Ascending aorta (tissue), 2 donors: ENCODE measurements around the gene HSPH1. TPM values are rescaled to one million over a fixed set of nuclear protein-coding genes. Genes with fewer than 3 reads are reported as not detected.

Experiments used
- DNase-seq, 2 donors: peaks; one replicate each; pipeline ENCODE4 v3.0.0-alpha.2; 2019; ENCODE audit warnings: low spot score in 2 of 2
- H3K27ac ChIP-seq, 2 donors: fragments of 200-600 bp; sonication (generic); one replicate each; pipeline ENCODE4 v1.5.1; 2016 to 2017; ENCODE audit warnings: mild to moderate bottlenecking in 1 of 2
- H3K27me3 ChIP-seq: fragments of 200-600 bp; sonication (generic); one replicate; pipeline ENCODE4 v1.5.1; 2017
- H3K36me3 ChIP-seq, 2 donors: fragments of 200-600 bp; sonication (generic); one replicate each; pipeline ENCODE4 v1.5.1; 2016
- H3K4me1 ChIP-seq, 2 donors: fragments of 200-600 bp; sonication (generic); one replicate each; pipeline ENCODE4 v1.5.1; 2016 to 2017; ENCODE audit warnings: mild to moderate bottlenecking in 1 of 2
- H3K4me3 ChIP-seq, 2 donors: fragments of 200-600 bp; sonication (generic); one replicate each; pipeline ENCODE4 v1.5.1; 2016 to 2017; ENCODE audit warnings: mild to moderate bottlenecking in 1 of 2
- H3K9me3 ChIP-seq, 2 donors: fragments of 200-600 bp; sonication (generic); one replicate each; pipeline ENCODE4 v1.5.1; 2016
- CTCF ChIP-seq, 3 experiments: fragments of 200-600 bp in 2 of 3; fragments of 450-650 bp in 1 of 3; sonication (generic) in 2 of 3; IDR thresholded peaks; one replicate each; pipeline ENCODE4 v1.5.1; 2016 to 2019; ENCODE audit warnings: antibody characterized with exemption in 3 of 3, mild to moderate bottlenecking in 1 of 3, moderate library complexity in 1 of 3
- intact Hi-C: fragments of 100-400 bp; cut with DNase I; formaldehyde crosslinking; loops from one replicate; pipeline ENCODE4 v1.15.1; 2023
- total RNA-seq: library from RNA; depleted of rRNA; stranded (reverse); fragments of >200 nt; gene quantifications from one replicate; pipeline ENCODE4 v1.1.0, GENCODE V29; 2016

Gene HSPH1
- total RNA-seq, 1 donor from 2014 or later: 20.6 TPM

GRCh38 chr13:31204592-31204991, 42.9 kb upstream of the HSPH1 start:
- intact Hi-C loops: loop anchor here (10.0 kb wide), 1 partner anchor 540 kb away; no protein-coding TSS in a partner anchor
- no peaks in the 10 kb centered on the region for H3K27me3 ChIP-seq
- no peak overlapping the region for H3K4me3 ChIP-seq
- H3K27ac ChIP-seq: no peak overlapping the region
- peaks cover 5 to 14% of the 10 kb centered on the region in 2 donors for H3K4me1 ChIP-seq
- no peaks in the 10 kb centered on the region for H3K36me3 ChIP-seq
- no peaks in the 10 kb centered on the region for H3K9me3 ChIP-seq
- no peak for TF ChIP-seq CTCF (IDR thresholded peaks at IDR 0.05)
- no peak for DNase-seq

- TF ChIP-seq CTCF (IDR thresholded peaks at IDR 0.05): no peak
- Histone ChIP-seq H3K9me3 (no peaks in the 10 kb centered on the region), H3K27ac (peak overlapping the region; percentile 88 to 100), H3K36me3 (no peaks in the 10 kb centered on the region), H3K4me1 (peaks cover 5 to 15% of the 10 kb centered on the region in 2 donors), H3K27me3 (no peaks in the 10 kb centered on the region), H3K4me3 (peak overlapping the region; percentile 88 to 97)
- intact Hi-C loops: loop anchor here (10.0 kb wide), 1 partner anchor 543 kb away; no protein-coding TSS in a partner anchor
- no peak for DNase-seq
Observed at GRCh38 chr13:31201341-31202031, 39.8 kb upstream of the HSPH1 start.

GRCh38 chr13:31200637-31200971, 38.9 kb upstream of the HSPH1 start:
- no peaks in the 10 kb centered on the region for H3K36me3 ChIP-seq
- intact Hi-C loops: loop anchor here (1.0 to 10.0 kb wide), 2 partner anchors 38 to 544 kb away; no protein-coding TSS in a partner anchor
- H3K27ac ChIP-seq: peak overlapping the region; percentile 88 to 100
- peak in 1 of 2 donors; percentile 74 for DNase-seq
- no peak for TF ChIP-seq CTCF (IDR thresholded peaks at IDR 0.05)
- no peaks in the 10 kb centered on the region for H3K27me3 ChIP-seq
- H3K9me3 ChIP-seq: no peaks in the 10 kb centered on the region
- peaks cover 5 to 15% of the 10 kb centered on the region in 2 donors for H3K4me1 ChIP-seq
- H3K4me3 ChIP-seq: peak overlapping the region; percentile 88 to 97

GRCh38 chr13:31199849-31200636, 38.3 kb upstream of the HSPH1 start, which contains the start of gene B3GLCT:
Gene B3GLCT, plus strand, starts transcription at chr13:31199975. Its CDS starts 110 bp downstream, at chr13:31200085.
- peak within 1 kb of the TSS; percentile 88 to 97 for H3K4me3 ChIP-seq
- no peaks in the 10 kb centered on the region for H3K36me3 ChIP-seq
- H3K4me1 ChIP-seq: peaks cover 5 to 15% of the 10 kb centered on the region in 2 donors
- H3K27ac ChIP-seq: peak within 1 kb of the TSS; percentile 88 to 100
- intact Hi-C loops: loop anchor here (1.0 to 10.0 kb wide), 3 partner anchors 38 to 545 kb away; no protein-coding TSS in a partner anchor
- peak in 1 of 2 donors; percentile 88 for DNase-seq
- no peaks in the 10 kb centered on the region for H3K9me3 ChIP-seq
- TF ChIP-seq CTCF (IDR thresholded peaks at IDR 0.05): peak; percentile 58 to 96 (median 77)
- no peaks in the 10 kb centered on the region for H3K27me3 ChIP-seq

- peaks cover 5 to 15% of the 10 kb centered on the region in 2 donors for H3K4me1 ChIP-seq
- peak overlapping the region; percentile 88 to 100 for H3K27ac ChIP-seq
- TF ChIP-seq CTCF (IDR thresholded peaks at IDR 0.05): no peak
- intact Hi-C loops: loop anchor here (2.0 kb wide), 1 partner anchor 225 kb away; no protein-coding TSS in a partner anchor
- no peaks in the 10 kb centered on the region for H3K9me3 ChIP-seq
- no peaks in the 10 kb centered on the region for H3K27me3 ChIP-seq
- no peaks in the 10 kb centered on the region for H3K36me3 ChIP-seq
- peak overlapping the region; percentile 88 to 97 for H3K4me3 ChIP-seq
- no peak for DNase-seq
Observed at GRCh38 chr13:31199527-31199848, 37.8 kb upstream of the HSPH1 start.
